ENCODE measurements around the gene REEP5. TPM values are rescaled to one million over a fixed set of nuclear protein-coding genes. Genes with fewer than 3 reads are reported as not detected.

Gene REEP5
- total and polyA plus RNA-seq, 2 of the 13 experiments (the other 11 are each of a cell fraction or from before 2014, with no cell fraction given), result 49.4 to 239 TPM

- TF ChIP-seq ZSCAN5A (CRISPR knock-in tag; IDR thresholded peaks at IDR 0.05; ENCODE audit: borderline replicate concordance) (no peak), NBN (conservative IDR thresholded peaks at IDR 0.05) (no peak), ZMYM4 (CRISPR knock-in tag; IDR thresholded peaks at IDR 0.05) (peak; percentile 45; the same call in 1 of the 2 replicates), ZNF672 (CRISPR knock-in tag; IDR thresholded peaks at IDR 0.05) (no peak), RFX1 (IDR thresholded peaks at IDR 0.05) (no peak), NPAS2 (CRISPR knock-in tag; IDR thresholded peaks at IDR 0.05; ENCODE audit: borderline replicate concordance) (no peak), SP1 (IDR thresholded peaks at IDR 0.05) (no peak), SP1 (CRISPR knock-in tag; IDR thresholded peaks at IDR 0.05) (no peak), ZNF343 (CRISPR knock-in tag; IDR thresholded peaks at IDR 0.05) (no peak), ZKSCAN8 (CRISPR knock-in tag; IDR thresholded peaks at IDR 0.05; ENCODE audit: borderline replicate concordance) (no peak), CCAR2 (optimal IDR thresholded peaks at IDR 0.05; ENCODE audit: low read depth, low read length) (no peak), ESRRA (CRISPR knock-in tag; IDR thresholded peaks at IDR 0.05; ENCODE audit: low read depth) (no peak), MBNL3 (CRISPR knock-in tag; conservative IDR thresholded peaks at IDR 0.05) (no peak), ZNF180 (CRISPR knock-in tag; IDR thresholded peaks at IDR 0.05; ENCODE audit: borderline replicate concordance, low read depth) (no peak; the same call in 1 of the 2 replicates), GABPA (IDR thresholded peaks at IDR 0.05; ENCODE audit: low read depth, low read length) (no peak), GABPA (CRISPR knock-in tag; IDR thresholded peaks at IDR 0.05; ENCODE audit: low read depth) (no peak), ETS1 (CRISPR knock-in tag; IDR thresholded peaks at IDR 0.05) (no peak), SPEN (CRISPR knock-in tag; IDR thresholded peaks at IDR 0.05; ENCODE audit: low read depth) (no peak; the same call in 1 of the 2 replicates), ZNF333 (CRISPR knock-in tag; IDR thresholded peaks at IDR 0.05; ENCODE audit: borderline replicate concordance) (no peak), EHMT2 (IDR thresholded peaks at IDR 0.05; ENCODE audit: borderline replicate concordance, low read depth, low read length) (no peak), ZNF800 (CRISPR knock-in tag; IDR thresholded peaks at IDR 0.05) (0 out of 2 replicates have a peak, but pooled peaks have one; percentile 49)
- TF ChIP-seq, protein P1, sequence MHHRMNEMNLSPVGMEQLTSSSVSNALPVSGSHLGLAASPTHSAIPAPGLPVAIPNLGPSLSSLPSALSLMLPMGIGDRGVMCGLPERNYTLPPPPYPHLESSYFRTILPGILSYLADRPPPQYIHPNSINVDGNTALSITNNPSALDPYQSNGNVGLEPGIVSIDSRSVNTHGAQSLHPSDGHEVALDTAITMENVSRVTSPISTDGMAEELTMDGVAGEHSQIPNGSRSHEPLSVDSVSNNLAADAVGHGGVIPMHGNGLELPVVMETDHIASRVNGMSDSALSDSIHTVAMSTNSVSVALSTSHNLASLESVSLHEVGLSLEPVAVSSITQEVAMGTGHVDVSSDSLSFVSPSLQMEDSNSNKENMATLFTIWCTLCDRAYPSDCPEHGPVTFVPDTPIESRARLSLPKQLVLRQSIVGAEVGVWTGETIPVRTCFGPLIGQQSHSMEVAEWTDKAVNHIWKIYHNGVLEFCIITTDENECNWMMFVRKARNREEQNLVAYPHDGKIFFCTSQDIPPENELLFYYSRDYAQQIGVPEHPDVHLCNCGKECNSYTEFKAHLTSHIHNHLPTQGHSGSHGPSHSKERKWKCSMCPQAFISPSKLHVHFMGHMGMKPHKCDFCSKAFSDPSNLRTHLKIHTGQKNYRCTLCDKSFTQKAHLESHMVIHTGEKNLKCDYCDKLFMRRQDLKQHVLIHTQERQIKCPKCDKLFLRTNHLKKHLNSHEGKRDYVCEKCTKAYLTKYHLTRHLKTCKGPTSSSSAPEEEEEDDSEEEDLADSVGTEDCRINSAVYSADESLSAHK (CRISPR knock-in tag; IDR thresholded peaks at IDR 0.05; ENCODE audit: borderline replicate concordance), result no peak
- TF ChIP-seq, protein P2, sequence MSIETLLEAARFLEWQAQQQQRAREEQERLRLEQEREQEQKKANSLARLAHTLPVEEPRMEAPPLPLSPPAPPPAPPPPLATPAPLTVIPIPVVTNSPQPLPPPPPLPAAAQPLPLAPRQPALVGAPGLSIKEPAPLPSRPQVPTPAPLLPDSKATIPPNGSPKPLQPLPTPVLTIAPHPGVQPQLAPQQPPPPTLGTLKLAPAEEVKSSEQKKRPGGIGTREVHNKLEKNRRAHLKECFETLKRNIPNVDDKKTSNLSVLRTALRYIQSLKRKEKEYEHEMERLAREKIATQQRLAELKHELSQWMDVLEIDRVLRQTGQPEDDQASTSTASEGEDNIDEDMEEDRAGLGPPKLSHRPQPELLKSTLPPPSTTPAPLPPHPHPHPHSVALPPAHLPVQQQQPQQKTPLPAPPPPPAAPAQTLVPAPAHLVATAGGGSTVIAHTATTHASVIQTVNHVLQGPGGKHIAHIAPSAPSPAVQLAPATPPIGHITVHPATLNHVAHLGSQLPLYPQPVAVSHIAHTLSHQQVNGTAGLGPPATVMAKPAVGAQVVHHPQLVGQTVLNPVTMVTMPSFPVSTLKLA (IDR thresholded peaks at IDR 0.05), result no peak
Measured at GRCh38 chr5:112921026-112921832, 798 bp downstream of the REEP5 start (continued).
